ENCODE measurements around the gene CXCR6. TPM values are rescaled to one million over a fixed set of nuclear protein-coding genes. Genes with fewer than 3 reads are reported as not detected.
A peak's percentile ranks its signal among the peaks of the same experiment; 100 is the strongest.

CXCR6 gene
- total RNA-seq, 8 experiments from 2014 or later = 0.16 to 5.3 (median 0.84) TPM

- 73 to 100% (median 77%) methylated on average over 1 to 3 of the region's 9 CpGs; no CpG with 5 or more reads in 6 of the 10 experiments for WGBS, 10 experiments
- in situ Hi-C loops (cut with MboI; ENCODE audit: low pct_unique_long_range_greater_than_20kb in 2 of 9, low sequenced_read_pairs in 9 of 9, unreplicated experiment in 9 of 9) = loop anchor here in 4 of 9 experiments (10.0 to 25.0 kb wide), 7 partner anchors 158 to 892 kb away; partner anchors contain the start of genes CCR1 (in 1 of the 4), CCR2 (in 1 of the 4), CCR5 (in 1 of the 4) and CLEC3B (in 1 of the 4)
- ATAC-seq (replicated peaks in 6 of 8) = peak; percentile 70 to 90 (median 78)
- Histone ChIP-seq H3K27ac (no peak overlapping the region), H3K4me3 (no peak overlapping the region), H3K4me1 (replicated peaks in 1 of 2) (no peaks in the 10 kb centered on the region)
Observed at GRCh38 chr3:45929042-45929679, 14.1 kb upstream of the CXCR6 start.

GRCh38 chr3:45931496-45931895 is 11.8 kb upstream of the CXCR6 start:
- in situ Hi-C loops (cut with MboI; ENCODE audit: low pct_unique_long_range_greater_than_20kb in 2 of 9, low sequenced_read_pairs in 9 of 9, unreplicated experiment in 9 of 9) = loop anchor here in 4 of 9 experiments (10.0 to 25.0 kb wide), 7 partner anchors 143 to 894 kb away; partner anchors contain the start of genes CCR1 (in 1 of the 4), CCR2 (in 1 of the 4), CCR5 (in 1 of the 4) and CLEC3B (in 1 of the 4)
- H3K4me3 ChIP-seq = no peak overlapping the region
- WGBS, 10 experiments = 14 to 100% (median 80%) methylated on average over 1 to 6 of the region's 6 CpGs; no CpG with 5 or more reads in 1 of the 10 experiments
- H3K4me1 ChIP-seq (replicated peaks in 1 of 2) = no peaks in the 10 kb centered on the region
- H3K27ac ChIP-seq = no peak overlapping the region
- no peak for ATAC-seq (replicated peaks in 6 of 8)

GRCh38 chr3:45932112-45932511 is 11.2 kb upstream of the CXCR6 start:
- no peaks in the 10 kb centered on the region for H3K4me1 ChIP-seq (replicated peaks in 1 of 2)
- ATAC-seq (replicated peaks in 6 of 8) = no peak
- no peak overlapping the region for H3K4me3 ChIP-seq
- WGBS, 10 experiments = 43 to 100% (median 88%) methylated on average over 1 to 4 of the region's 4 CpGs; no CpG with 5 or more reads in 2 of the 10 experiments
- in situ Hi-C loops (cut with MboI; ENCODE audit: low pct_unique_long_range_greater_than_20kb in 2 of 9, low sequenced_read_pairs in 9 of 9, unreplicated experiment in 9 of 9) = loop anchor here in 4 of 9 experiments (10.0 to 25.0 kb wide), 7 partner anchors 143 to 895 kb away; partner anchors contain the start of genes CCR1 (in 1 of the 4), CCR2 (in 1 of the 4), CCR5 (in 1 of the 4) and CLEC3B (in 1 of the 4)
- H3K27ac ChIP-seq = no peak overlapping the region

- WGBS, 10 experiments = 33 to 100% (median 90%) methylated on average over 2 to 4 of the region's 4 CpGs
- H3K4me1 ChIP-seq (replicated peaks in 1 of 2) = no peaks in the 10 kb centered on the region
- in situ Hi-C loops (cut with MboI; ENCODE audit: low pct_unique_long_range_greater_than_20kb in 2 of 9, low sequenced_read_pairs in 9 of 9, unreplicated experiment in 9 of 9) = loop anchor here in 4 of 9 experiments (10.0 to 25.0 kb wide), 7 partner anchors 141 to 896 kb away; partner anchors contain the start of genes CCR1 (in 1 of the 4), CCR2 (in 1 of the 4), CCR5 (in 1 of the 4) and CLEC3B (in 1 of the 4)
- no peak overlapping the region for H3K4me3 ChIP-seq
- ATAC-seq (replicated peaks in 6 of 8) = no peak
- no peak overlapping the region for H3K27ac ChIP-seq
Observed at GRCh38 chr3:45933591-45933990, 9.7 kb upstream of the CXCR6 start.

- WGBS, 10 experiments = 69 to 100% (median 97%) methylated on average over 1 to 6 of the region's 9 CpGs; no CpG with 5 or more reads in 2 of the 10 experiments
- Histone ChIP-seq H3K4me1 (replicated peaks in 1 of 2) (peaks cover 0 to 2% of the 10 kb centered on the region in 2 donors), H3K27ac (no peak overlapping the region), H3K4me3 (no peak overlapping the region)
- in situ Hi-C loops (cut with MboI; ENCODE audit: low pct_unique_long_range_greater_than_20kb in 2 of 9, low sequenced_read_pairs in 9 of 9, unreplicated experiment in 9 of 9) = loop anchor here in 4 of 9 experiments (10.0 to 25.0 kb wide), 7 partner anchors 139 to 899 kb away; partner anchors contain the start of genes CCR1 (in 1 of the 4), CCR2 (in 1 of the 4), CCR5 (in 1 of the 4) and CLEC3B (in 1 of the 4)
- ATAC-seq (replicated peaks in 6 of 8) = no peak
Observed at GRCh38 chr3:45936261-45936660, 7.0 kb upstream of the CXCR6 start.

- WGBS, 10 experiments = 87 to 100% (median 96%) methylated on average over 1 to 7 of the region's 8 CpGs; no CpG with 5 or more reads in 1 of the 10 experiments
- no peak for ATAC-seq (replicated peaks in 6 of 8)
- no peak overlapping the region for H3K27ac ChIP-seq
- H3K4me3 ChIP-seq = no peak overlapping the region
- peaks cover 0 to 2% of the 10 kb centered on the region in 2 donors for H3K4me1 ChIP-seq (replicated peaks in 1 of 2)
- in situ Hi-C loops (cut with MboI; ENCODE audit: low pct_unique_long_range_greater_than_20kb in 2 of 9, low sequenced_read_pairs in 9 of 9, unreplicated experiment in 9 of 9) = loop anchor here in 4 of 9 experiments (10.0 to 25.0 kb wide), 7 partner anchors 137 to 900 kb away; partner anchors contain the start of genes CCR1 (in 1 of the 4), CCR2 (in 1 of the 4), CCR5 (in 1 of the 4) and CLEC3B (in 1 of the 4)
Observed at GRCh38 chr3:45937206-45938042, 5.8 kb upstream of the CXCR6 start.

GRCh38 chr3:45938043-45938435 is 5.2 kb upstream of the CXCR6 start:
- no peak overlapping the region for H3K27ac ChIP-seq
- no peak for ATAC-seq (replicated peaks in 6 of 8)
- H3K4me3 ChIP-seq = no peak overlapping the region
- in situ Hi-C loops (cut with MboI; ENCODE audit: low pct_unique_long_range_greater_than_20kb in 2 of 9, low sequenced_read_pairs in 9 of 9, unreplicated experiment in 9 of 9) = loop anchor here in 4 of 9 experiments (10.0 to 25.0 kb wide), 7 partner anchors 137 to 901 kb away; partner anchors contain the start of genes CCR1 (in 1 of the 4), CCR2 (in 1 of the 4), CCR5 (in 1 of the 4) and CLEC3B (in 1 of the 4)
- WGBS, 10 experiments = 92 to 100% (median 100%) methylated on average over 1 to 4 of the region's 4 CpGs; no CpG with 5 or more reads in 2 of the 10 experiments
- H3K4me1 ChIP-seq (replicated peaks in 1 of 2) = peaks cover 0 to 2% of the 10 kb centered on the region in 2 donors

- H3K27ac ChIP-seq = peak overlapping the region in 1 of 2 donors; percentile 31
- 0 to 60% (median 25%) methylated on average over 1 to 4 of the region's 4 CpGs; no CpG with 5 or more reads in 2 of the 10 experiments for WGBS, 10 experiments
- H3K4me1 ChIP-seq (replicated peaks in 1 of 2) = peaks cover 0 to 2% of the 10 kb centered on the region in 2 donors
- in situ Hi-C loops (cut with MboI; ENCODE audit: low pct_unique_long_range_greater_than_20kb in 2 of 9, low sequenced_read_pairs in 9 of 9, unreplicated experiment in 9 of 9) = loop anchor here in 4 of 9 experiments (10.0 to 25.0 kb wide), 7 partner anchors 136 to 902 kb away; partner anchors contain the start of genes CCR1 (in 1 of the 4), CCR2 (in 1 of the 4), CCR5 (in 1 of the 4) and CLEC3B (in 1 of the 4)
- no peak overlapping the region for H3K4me3 ChIP-seq
- ATAC-seq (replicated peaks in 6 of 8) = peak; percentile 66 to 97 (median 87)
Observed at GRCh38 chr3:45938864-45939263, 4.4 kb upstream of the CXCR6 start.

GRCh38 chr3:45939341-45939771 is 3.9 kb upstream of the CXCR6 start:
- Histone ChIP-seq H3K27ac (no peak overlapping the region), H3K4me1 (replicated peaks in 1 of 2) (peaks cover 0 to 2% of the 10 kb centered on the region in 2 donors), H3K4me3 (no peak overlapping the region)
- in situ Hi-C loops (cut with MboI; ENCODE audit: low pct_unique_long_range_greater_than_20kb in 2 of 9, low sequenced_read_pairs in 9 of 9, unreplicated experiment in 9 of 9) = loop anchor here in 4 of 9 experiments (10.0 to 25.0 kb wide), 7 partner anchors 135 to 902 kb away; partner anchors contain the start of genes CCR1 (in 1 of the 4), CCR2 (in 1 of the 4), CCR5 (in 1 of the 4) and CLEC3B (in 1 of the 4)
- 10 to 71% (median 60%) methylated on average over 1 to 4 of the region's 5 CpGs; no CpG with 5 or more reads in 7 of the 10 experiments for WGBS, 10 experiments
- ATAC-seq (replicated peaks in 6 of 8) = peak; percentile 28 to 55 (median 42)

- Histone ChIP-seq H3K27ac (no peak overlapping the region), H3K4me1 (replicated peaks in 1 of 2) (peaks cover 0 to 2% of the 10 kb centered on the region in 2 donors), H3K4me3 (no peak overlapping the region)
- WGBS, 10 experiments = 52 to 100% (median 87%) methylated on average over 2 to 7 of the region's 7 CpGs; no CpG with 5 or more reads in 2 of the 10 experiments
- in situ Hi-C loops (cut with MboI; ENCODE audit: low pct_unique_long_range_greater_than_20kb in 2 of 9, low sequenced_read_pairs in 9 of 9, unreplicated experiment in 9 of 9) = loop anchor here in 5 of 9 experiments (5.0 to 25.0 kb wide), 8 partner anchors 135 to 903 kb away; partner anchors contain the start of genes CCR1 (in 1 of the 5), CCR2 (in 1 of the 5), CCR5 (in 1 of the 5) and CLEC3B (in 1 of the 5)
- ATAC-seq (replicated peaks in 6 of 8) = peak in 1 of 8 experiments; percentile 29
Observed at GRCh38 chr3:45940004-45940780, 3.1 kb upstream of the CXCR6 start.

- in situ Hi-C loops (cut with MboI; ENCODE audit: low pct_unique_long_range_greater_than_20kb in 2 of 9, low sequenced_read_pairs in 9 of 9, unreplicated experiment in 9 of 9) = loop anchor here in 5 of 9 experiments (5.0 to 25.0 kb wide), 8 partner anchors 134 to 904 kb away; partner anchors contain the start of genes CCR1 (in 1 of the 5), CCR2 (in 1 of the 5), CCR5 (in 1 of the 5) and CLEC3B (in 1 of the 5)
- H3K27ac ChIP-seq = no peak overlapping the region
- 60 to 100% (median 100%) methylated on average over 1 to 4 of the region's 6 CpGs; no CpG with 5 or more reads in 3 of the 10 experiments for WGBS, 10 experiments
- peaks cover 0 to 2% of the 10 kb centered on the region in 2 donors for H3K4me1 ChIP-seq (replicated peaks in 1 of 2)
- no peak for ATAC-seq (replicated peaks in 6 of 8)
- H3K4me3 ChIP-seq = no peak overlapping the region
Observed at GRCh38 chr3:45940781-45941365, 2.4 kb upstream of the CXCR6 start.

Measured in motor neuron (in vitro differentiated cells).